ENCODE measurements around the gene GTPBP6.

- TF ChIP-seq, protein P1, sequence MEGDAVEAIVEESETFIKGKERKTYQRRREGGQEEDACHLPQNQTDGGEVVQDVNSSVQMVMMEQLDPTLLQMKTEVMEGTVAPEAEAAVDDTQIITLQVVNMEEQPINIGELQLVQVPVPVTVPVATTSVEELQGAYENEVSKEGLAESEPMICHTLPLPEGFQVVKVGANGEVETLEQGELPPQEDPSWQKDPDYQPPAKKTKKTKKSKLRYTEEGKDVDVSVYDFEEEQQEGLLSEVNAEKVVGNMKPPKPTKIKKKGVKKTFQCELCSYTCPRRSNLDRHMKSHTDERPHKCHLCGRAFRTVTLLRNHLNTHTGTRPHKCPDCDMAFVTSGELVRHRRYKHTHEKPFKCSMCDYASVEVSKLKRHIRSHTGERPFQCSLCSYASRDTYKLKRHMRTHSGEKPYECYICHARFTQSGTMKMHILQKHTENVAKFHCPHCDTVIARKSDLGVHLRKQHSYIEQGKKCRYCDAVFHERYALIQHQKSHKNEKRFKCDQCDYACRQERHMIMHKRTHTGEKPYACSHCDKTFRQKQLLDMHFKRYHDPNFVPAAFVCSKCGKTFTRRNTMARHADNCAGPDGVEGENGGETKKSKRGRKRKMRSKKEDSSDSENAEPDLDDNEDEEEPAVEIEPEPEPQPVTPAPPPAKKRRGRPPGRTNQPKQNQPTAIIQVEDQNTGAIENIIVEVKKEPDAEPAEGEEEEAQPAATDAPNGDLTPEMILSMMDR (IDR thresholded peaks at IDR 0.05; ENCODE audit: low read depth, low read length) = no peak
- TF ChIP-seq MAX (IDR thresholded peaks at IDR 0.05; ENCODE audit: low read depth, low read length) = no peak
- no peak for TF ChIP-seq POLR2A (IDR thresholded peaks at IDR 0.05; ENCODE audit: extremely low read depth, insufficient read length)
Observed at GRCh38 chrX:312621-313331, 5.8 kb downstream of the GTPBP6 start.

Measured in NB4 (cell line).